NCI-H1694 (cell line): Measurements from ENCODE around the gene LRRC15.

Experiments used
- DNase-seq: peaks from one replicate; lab custom pipeline; 2025; lab: John Stamatoyannopoulos, UW

LRRC15 gene

DNA sequence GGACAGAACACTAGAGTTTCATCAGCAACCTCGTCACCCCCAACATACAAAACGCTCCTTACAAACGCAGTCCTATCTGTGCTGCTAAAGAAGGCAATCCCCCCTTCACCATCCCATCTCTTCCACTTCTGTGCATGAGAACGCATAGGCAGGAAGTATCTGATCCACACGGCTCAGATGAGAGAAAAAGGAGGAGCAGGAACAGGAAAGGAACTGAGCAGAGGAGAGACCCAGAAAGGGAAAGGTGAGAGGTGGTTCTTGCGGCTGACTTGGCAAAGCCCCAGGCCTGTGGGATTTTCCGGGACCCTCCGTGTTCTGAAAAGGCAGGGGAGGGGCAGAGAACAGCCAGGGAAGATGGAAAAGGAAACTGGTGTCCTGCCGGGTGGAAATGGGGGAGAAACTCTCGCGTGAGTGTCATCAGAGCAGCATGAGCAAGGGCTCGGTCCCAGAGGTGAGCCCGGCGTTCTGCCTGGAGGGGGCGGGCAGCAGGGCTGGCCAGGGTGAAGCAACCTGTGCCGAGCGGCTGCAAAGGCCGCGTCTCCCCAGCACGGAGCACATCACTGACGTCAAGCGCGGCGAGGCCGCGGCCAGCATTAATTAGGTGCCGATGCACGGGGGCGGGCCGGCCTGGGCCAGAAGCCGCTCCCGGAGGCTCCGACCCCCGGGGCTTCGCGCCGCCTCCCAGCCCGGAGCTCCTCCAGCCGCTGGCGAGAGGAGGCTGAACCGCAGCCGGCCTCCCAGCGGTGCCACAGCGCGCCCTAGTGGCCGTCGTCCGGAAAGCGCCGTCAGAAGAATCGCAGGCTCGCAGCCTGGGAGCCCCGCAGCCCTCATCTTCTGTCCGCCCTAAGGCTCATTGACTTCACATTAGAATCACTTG lies 54.2 kb downstream of the LRRC15 start:
- DNase-seq = peak; percentile 62

DNA sequence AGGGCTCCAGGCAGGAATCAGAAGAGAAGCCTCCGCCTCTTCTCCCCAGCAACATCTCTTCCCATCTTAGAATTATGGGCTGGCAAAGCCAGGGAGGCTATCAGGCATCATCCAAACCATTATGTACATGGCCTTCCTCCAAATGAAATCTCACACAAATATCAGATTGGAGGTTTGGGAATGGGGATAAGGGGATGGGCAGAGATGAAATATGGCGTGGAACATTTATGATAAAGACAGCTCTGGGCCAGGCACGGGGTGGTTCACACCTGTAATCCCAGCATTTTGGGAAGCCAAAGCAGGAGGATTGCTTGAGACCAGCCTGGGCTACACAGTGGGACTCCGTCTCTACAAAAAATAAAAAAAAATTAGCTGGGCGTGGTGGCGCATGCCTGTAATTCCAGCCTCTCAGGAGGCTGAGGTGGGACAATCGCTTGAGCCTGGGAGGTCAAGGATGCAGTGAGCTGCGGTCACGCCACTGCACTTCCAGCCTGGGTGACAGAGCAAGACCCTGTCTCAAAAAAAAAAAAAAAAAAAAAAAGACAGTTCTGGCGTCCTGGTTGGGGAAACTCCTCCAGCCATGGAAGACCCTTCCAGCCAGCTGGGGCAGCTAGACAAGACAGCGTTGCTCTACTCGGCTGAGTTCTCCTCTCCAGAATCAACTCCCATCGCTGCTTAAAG lies 55.0 kb downstream of the LRRC15 start:
- no peak for DNase-seq

DNA sequence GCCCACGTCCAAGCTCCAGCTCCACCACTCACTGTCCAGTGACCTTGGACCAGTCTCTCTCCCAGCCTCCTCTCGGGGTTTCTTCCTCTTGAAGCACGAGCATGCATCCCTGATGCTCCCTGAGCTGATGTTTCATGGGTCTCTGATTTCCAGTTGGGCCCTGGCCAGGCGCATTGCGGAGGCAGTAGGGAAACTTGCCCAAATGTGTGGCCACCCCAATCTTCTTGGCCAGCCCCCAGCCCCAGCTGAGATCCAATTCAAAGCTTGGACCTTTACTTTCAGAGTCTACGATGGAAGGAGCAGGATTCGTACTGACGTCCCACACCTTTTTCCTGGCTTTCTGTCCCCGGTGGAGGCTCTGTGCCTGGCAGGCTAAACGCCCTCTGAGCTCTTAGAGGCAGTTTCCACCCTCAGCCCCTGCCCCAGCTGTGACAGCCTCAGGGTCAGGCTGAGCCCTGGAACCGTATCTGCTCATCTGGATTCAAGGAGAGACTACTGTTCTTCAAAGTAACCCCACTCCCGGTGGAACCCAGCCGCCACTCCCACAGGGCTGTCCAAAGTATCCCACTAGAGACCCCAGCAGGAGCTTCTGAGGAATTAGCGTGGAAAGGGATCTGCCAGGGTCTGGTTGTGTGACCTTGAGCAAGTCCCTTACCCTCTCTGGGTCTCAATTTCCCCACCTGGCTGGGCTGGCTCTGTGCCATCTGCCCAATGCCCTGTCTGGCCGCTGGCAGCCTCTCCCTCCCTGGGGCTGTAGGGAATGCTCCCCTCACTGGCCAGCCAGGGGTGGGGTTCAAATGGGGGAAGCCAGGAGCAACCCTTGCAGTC lies 55.8 kb downstream of the LRRC15 start:
- peak; percentile 4 for DNase-seq

- no peak for DNase-seq
Measured at GRCh38 chr3:194312743-194313281, 56.7 kb downstream of the LRRC15 start.

DNA sequence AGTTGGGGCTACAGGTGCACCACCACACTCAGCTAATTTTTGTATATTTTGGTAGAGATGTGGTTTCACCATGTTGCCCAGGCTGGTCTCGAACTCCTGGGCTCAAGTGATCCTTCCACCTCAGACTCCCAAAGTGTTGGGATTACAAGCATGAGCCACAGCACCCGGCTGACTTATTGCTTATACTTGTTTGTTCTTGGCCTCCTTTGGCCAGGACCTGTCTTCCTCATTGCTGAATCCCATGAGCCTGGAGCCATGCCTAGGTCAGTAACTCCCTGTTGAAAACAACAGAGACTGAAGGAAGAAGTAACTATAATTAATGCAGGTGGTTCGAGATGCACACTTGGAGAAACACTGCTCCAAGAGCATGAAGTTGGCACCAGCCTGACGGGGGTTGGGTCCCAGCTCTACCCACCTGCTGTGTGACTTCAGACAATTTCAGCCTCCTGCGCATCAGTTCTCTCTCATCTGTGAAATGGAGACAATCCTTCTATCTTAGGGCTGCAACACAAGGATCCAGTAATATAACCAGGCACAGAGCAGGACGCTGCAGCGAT lies 57.3 kb downstream of the LRRC15 start:
- no peak for DNase-seq

- DNase-seq = no peak
Measured at GRCh38 chr3:194311000-194311399, 58.5 kb downstream of the LRRC15 start.

GRCh38 chr3:194310060-194310835 lies 59.3 kb downstream of the LRRC15 start:
- DNase-seq = no peak

DNA sequence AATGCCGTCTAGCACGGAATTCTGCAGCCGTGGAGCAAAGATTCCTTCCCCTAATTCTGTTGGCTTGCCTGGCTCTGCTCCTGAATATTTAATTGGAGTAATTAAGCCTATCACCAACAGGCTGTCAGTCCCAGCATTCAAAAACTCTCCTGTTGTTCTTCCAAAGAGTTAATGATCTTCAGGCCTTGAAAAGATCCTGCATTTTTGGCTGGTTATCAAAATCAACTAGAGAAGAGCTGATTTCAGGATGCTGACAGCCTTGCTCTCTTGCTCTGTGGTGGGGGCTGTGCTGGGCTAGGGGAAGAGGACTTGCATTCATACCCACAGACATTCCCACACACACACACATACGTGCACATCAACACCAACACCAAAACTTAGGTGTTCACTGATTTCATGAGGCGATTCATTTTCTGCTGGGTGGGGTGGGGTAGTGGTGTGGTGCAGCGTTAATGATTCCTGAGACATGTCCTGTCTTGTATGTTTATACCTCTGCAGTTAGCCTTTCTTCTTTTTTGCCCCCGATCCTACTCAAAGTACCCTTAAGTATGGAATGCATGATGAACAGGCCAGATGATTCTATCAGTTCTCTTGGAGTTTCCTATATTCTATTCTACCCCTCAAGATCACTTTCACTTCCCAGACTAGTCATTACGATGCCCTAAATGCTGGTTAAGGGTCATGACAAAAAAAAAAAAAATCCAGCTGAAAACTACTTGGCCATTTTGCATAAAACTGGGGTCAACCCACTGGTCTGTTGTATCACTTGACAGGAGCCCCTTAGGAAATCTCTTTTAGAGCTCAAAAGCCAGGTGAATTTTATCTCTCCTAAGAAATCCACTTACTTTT lies 60.7 kb downstream of the LRRC15 start:
- no peak for DNase-seq

DNA sequence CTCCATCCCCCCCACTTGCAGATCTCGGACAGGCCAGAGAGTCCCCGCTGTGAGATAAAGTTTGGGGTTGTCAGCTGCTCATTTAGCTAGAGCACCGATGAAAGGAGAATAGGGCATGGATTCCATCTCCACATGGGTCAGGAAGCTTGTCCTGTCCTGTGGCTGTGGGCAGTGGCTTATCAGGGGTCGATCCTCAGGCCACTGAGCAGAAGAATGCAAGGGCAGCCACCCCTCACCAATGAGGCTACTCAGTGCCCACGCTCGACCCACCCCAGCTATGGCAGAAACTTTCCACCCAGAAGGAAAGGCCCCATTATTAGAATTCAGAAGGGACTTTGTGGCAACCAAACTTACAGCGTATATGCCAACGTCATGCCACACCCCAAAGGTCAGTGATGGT lies 61.7 kb downstream of the LRRC15 start:
- no peak for DNase-seq

DNA sequence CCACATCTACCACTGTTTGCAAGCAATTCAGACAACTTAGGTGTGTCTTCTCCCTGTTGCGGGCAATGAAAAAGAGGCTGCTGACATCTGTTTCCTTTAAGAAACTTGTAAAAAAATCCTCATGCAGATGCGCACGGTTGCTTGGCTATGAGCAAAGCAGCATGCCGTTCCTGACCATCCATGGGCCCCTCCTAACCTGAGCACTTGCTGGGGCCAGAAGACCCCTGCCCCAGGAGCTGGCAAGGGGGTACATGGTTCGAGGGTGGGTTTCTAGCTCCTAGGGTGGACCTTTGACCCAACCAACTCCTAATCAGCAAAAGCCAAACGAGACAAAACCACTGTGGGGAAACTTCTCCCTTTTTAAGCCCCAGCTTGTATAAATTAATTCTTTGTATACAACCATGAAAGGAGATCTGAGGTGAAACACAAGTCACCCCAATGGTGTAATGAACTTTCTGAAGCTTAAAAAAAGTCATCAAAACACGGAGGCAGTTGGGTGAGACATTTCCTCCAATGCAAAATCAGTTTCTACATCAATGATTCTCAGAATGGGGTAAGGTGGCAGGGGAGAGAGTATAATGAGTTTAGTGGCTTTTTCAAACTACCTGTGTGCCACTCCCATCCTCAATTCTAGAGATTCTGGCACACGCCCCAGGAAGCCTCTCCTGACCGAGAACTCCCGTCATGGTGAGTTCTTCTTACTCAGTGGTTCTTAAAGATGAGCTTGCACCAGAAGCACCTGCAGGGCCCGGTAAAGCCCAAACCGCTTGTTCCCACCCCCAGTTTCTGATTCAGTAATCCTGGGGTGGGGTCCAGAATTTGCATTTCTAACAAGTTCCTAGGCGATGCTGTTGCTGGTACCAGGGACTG lies 62.5 kb downstream of the LRRC15 start:
- no peak for DNase-seq

- DNase-seq = no peak
Measured at GRCh38 chr3:194306109-194306686, 63.3 kb downstream of the LRRC15 start.

- no peak for DNase-seq
Measured at GRCh38 chr3:194305356-194306108, 64.0 kb downstream of the LRRC15 start.
